K562 (cell line): Measurements from ENCODE around the gene ASB13. TPM values are rescaled to one million over a fixed set of nuclear protein-coding genes. Genes with fewer than 3 reads are reported as not detected.

Source experiments
- CEBPG ChIP-seq, 3 experiments: fragments of 200-800 bp in 1 of 3; sonication (Bioruptor generic) in 1 of 3; sonication (generic) in 1 of 3; formaldehyde crosslinking in 1 of 3; IDR thresholded peaks in 2 of 3; conservative IDR thresholded peaks in 1 of 3; 2 replicates each; pipeline versions ENCODE4 v1.6.1 to v1.8.0; 2016 to 2022; ENCODE audit warnings: missing compliant biosample characterization in 2 of 3, missing genetic modification characterization in 2 of 3, mild to moderate bottlenecking in 1 of 3, missing genetic modification reagents in 1 of 3
- CEBPZ ChIP-seq: fragments of 150-350 bp; IDR thresholded peaks from 2 replicates; pipeline ENCODE4 v1.6.1; 2014; ENCODE audit warnings: low read depth, mild to moderate bottlenecking, low read length, borderline replicate concordance
- CHD2 ChIP-seq: IDR thresholded peaks from 2 replicates; pipeline ENCODE4 v1.6.1; 2011; ENCODE audit warnings: low read depth, low read length
- CREB1 ChIP-seq, 2 experiments: sonication (generic) in 1 of 2; formaldehyde crosslinking in 1 of 2; IDR thresholded peaks; 2 replicates each; pipeline versions ENCODE4 v1.6.1 to v1.8.0; 2012 to 2022; ENCODE audit warnings: inconsistent platforms in 1 of 2, mild to moderate bottlenecking in 1 of 2, missing genetic modification reagents in 1 of 2, moderate library complexity in 1 of 2
- HDAC2 ChIP-seq: fragments of 450-650 bp; IDR thresholded peaks from 2 replicates; pipeline ENCODE4 v1.6.1; 2016; ENCODE audit warnings: mild to moderate bottlenecking
- HNRNPK ChIP-seq: fragments of 200-400 bp; formaldehyde crosslinking; IDR thresholded peaks from one replicate; pipeline ENCODE4 v1.6.1; 2018; ENCODE audit warnings: mild to moderate bottlenecking, low read depth, low read length; ENCODE audit not compliant: poor library complexity, severe bottlenecking
- HOXB6 ChIP-seq: fragments of 250-450 bp; sonication (Bioruptor Pico); IDR thresholded peaks from 2 replicates; pipeline ENCODE4 v1.5.1; 2022; ENCODE audit warnings: mild to moderate bottlenecking, borderline replicate concordance
- MEF2D ChIP-seq: conservative IDR thresholded peaks from 2 replicates; pipeline ENCODE4 v1.6.1; 2016; ENCODE audit warnings: low read depth, missing genetic modification characterization, missing compliant biosample characterization
- NCOA4 ChIP-seq: fragments of 450-650 bp; IDR thresholded peaks from 2 replicates; pipeline ENCODE4 v1.6.1; 2018; ENCODE audit warnings: mild to moderate bottlenecking; ENCODE audit not compliant: partially characterized antibody
- NR2C2 ChIP-seq, 2 experiments: fragments of 200-800 bp in 1 of 2; sonication (Bioruptor generic) in 1 of 2; sonication (generic) in 1 of 2; formaldehyde crosslinking in 1 of 2; IDR thresholded peaks; 2 replicates each; pipeline versions ENCODE4 v1.6.1 to v1.8.0; 2016 to 2022; ENCODE audit warnings: mild to moderate bottlenecking in 1 of 2, missing compliant biosample characterization in 1 of 2, missing genetic modification characterization in 1 of 2, missing genetic modification reagents in 1 of 2
- PRDM10 ChIP-seq: fragments of 450-650 bp; IDR thresholded peaks from 2 replicates; pipeline ENCODE4 v1.6.1; 2018; ENCODE audit not compliant: partially characterized antibody
- RBM17 ChIP-seq: fragments of 200-400 bp; formaldehyde crosslinking; IDR thresholded peaks from 2 replicates; pipeline ENCODE4 v1.6.1; 2017; ENCODE audit warnings: low read depth, mild to moderate bottlenecking, low read length, borderline replicate concordance
- SMARCE1 ChIP-seq: fragments of 450-650 bp; IDR thresholded peaks from 2 replicates; pipeline ENCODE4 v1.7.1; 2016; ENCODE audit warnings: mild to moderate bottlenecking
- TAL1 ChIP-seq: fragments of 450-650 bp; IDR thresholded peaks from 2 replicates; pipeline ENCODE4 v1.6.1; 2016; ENCODE audit warnings: mild to moderate bottlenecking
- YY1 ChIP-seq, 3 experiments: IDR thresholded peaks; 2 replicates each; pipeline ENCODE4 v1.6.1; 2011; ENCODE audit warnings: low read length in 2 of 3, mild to moderate bottlenecking in 2 of 3, moderate library complexity in 2 of 3, borderline replicate concordance in 1 of 3, control low read depth in 1 of 3, low read depth in 1 of 3; ENCODE audit not compliant: insufficient read depth in 3 of 3, insufficient replicate concordance in 2 of 3, control insufficient read depth in 1 of 3, insufficient read length in 1 of 3; ENCODE audit errors: extremely low read depth in 1 of 3
- ZBTB7A ChIP-seq: IDR thresholded peaks from 2 replicates; pipeline ENCODE4 v1.6.1; 2011; ENCODE audit warnings: low read depth, mild to moderate bottlenecking, low read length, moderate library complexity, borderline replicate concordance; ENCODE audit not compliant: control insufficient read depth
- ZNF121 ChIP-seq: sonication (generic); formaldehyde crosslinking; conservative IDR thresholded peaks from 2 replicates; pipeline ENCODE4 v1.8.0; 2022; ENCODE audit warnings: missing genetic modification reagents
- ZNF140 ChIP-seq: fragments of 250-450 bp; sonication (Bioruptor Pico); IDR thresholded peaks from 2 replicates; pipeline ENCODE4 v1.8.0; 2021; ENCODE audit warnings: moderate library complexity, mild to moderate bottlenecking, inconsistent platforms
- polyA plus RNA-seq, 8 experiments: library from polyadenylated mRNA; depleted of rRNA in 4 of 8; stranded (reverse) in 5 of 8; unstranded in 3 of 8; fragments of >200 nt; fragmentation: Nextera tagmentation in 2 of 8; fragmentation: Illumina TruSeq in 1 of 8; extraction: Ambion mirVana in 2 of 8; extraction: Trizol in 1 of 8; gene quantifications; 2 replicates each; pipeline versions ENCODE4 v1.2.1 to v1.2.3, GENCODE V29; 2011 to 2014; ENCODE audit warnings: inconsistent platforms in 1 of 8, missing spikeins in 1 of 8
- total RNA-seq, 7 experiments: library from RNA; depleted of rRNA in 6 of 7; stranded (reverse); fragments of >200 nt in 6 of 7; fragmentation: Illumina TruSeq in 2 of 7; extraction: Trizol in 2 of 7; gene quantifications; 2 replicates each; pipeline versions ENCODE4 v1.2.1 to v1.2.3, GENCODE V29; 2011 to 2021; ENCODE audit warnings: low replicate concordance in 1 of 7

Gene ASB13
- total and polyA plus RNA-seq, 9 of the 15 experiments (the other 6 are each of a cell fraction or from before 2014, with no cell fraction given), result 5.2 to 28.8 (median 16.9) TPM

GRCh38 chr10:5659702-5660528 lies 6.5 kb downstream of the ASB13 start (continued):
- TF ChIP-seq CREB1 (IDR thresholded peaks at IDR 0.05), result no peak
- peak; percentile 42; the same call in 1 of the 2 replicates for TF ChIP-seq CREB1 (CRISPR knock-in tag; IDR thresholded peaks at IDR 0.05)
- no peak for TF ChIP-seq ZNF121 (CRISPR knock-in tag)
- TF ChIP-seq NR2C2 (CRISPR knock-in tag; IDR thresholded peaks at IDR 0.05), result peak; percentile 80; the same call in 1 of the 2 replicates
- peak; percentile 80 for TF ChIP-seq NR2C2 (tag; IDR thresholded peaks at IDR 0.05)
- TF ChIP-seq HNRNPK, result no peak
- TF ChIP-seq MEF2D, result no peak
- no peak for TF ChIP-seq ZBTB7A
- no peak for TF ChIP-seq ZNF140 (CRISPR knock-in tag)
- peak; percentile 90 for TF ChIP-seq CEBPG (CRISPR knock-in tag; IDR thresholded peaks at IDR 0.05)
- TF ChIP-seq CEBPG (tag; conservative IDR thresholded peaks at IDR 0.05 in 1 of 2, IDR thresholded peaks at IDR 0.05 in 1 of 2), result peak; percentile 49 to 65; a peak in 3 of 4 replicates
- TF ChIP-seq PRDM10, result no peak
- peak in 1 of 3 experiments; percentile 43 for TF ChIP-seq YY1 (IDR thresholded peaks at IDR 0.05; ENCODE audit: borderline replicate concordance in 1 of 3, control insufficient read depth in 1 of 3, extremely low read depth in 1 of 3, insufficient read depth in 3 of 3, insufficient read length in 1 of 3, insufficient replicate concordance in 2 of 3, low read depth in 1 of 3, low read length in 2 of 3)
- no peak for TF ChIP-seq RBM17
- TF ChIP-seq TAL1, result no peak
- TF ChIP-seq HOXB6 (CRISPR knock-in tag), result no peak
- no peak for TF ChIP-seq CHD2
- no peak for TF ChIP-seq CEBPZ
- TF ChIP-seq SMARCE1, result peak; percentile 37; the same call in 1 of the 2 replicates
- TF ChIP-seq HDAC2, result 0 out of 2 replicates have a peak, but pooled peaks have one; percentile 24
- no peak for TF ChIP-seq NCOA4
